ENCODE results near the gene ASRGL1. TPM values are rescaled to one million over a fixed set of nuclear protein-coding genes. Genes with fewer than 3 reads are reported as not detected.

The ASRGL1 gene
- total RNA-seq, 1 donor from 2014 or later, result 3.6 TPM

DNA sequence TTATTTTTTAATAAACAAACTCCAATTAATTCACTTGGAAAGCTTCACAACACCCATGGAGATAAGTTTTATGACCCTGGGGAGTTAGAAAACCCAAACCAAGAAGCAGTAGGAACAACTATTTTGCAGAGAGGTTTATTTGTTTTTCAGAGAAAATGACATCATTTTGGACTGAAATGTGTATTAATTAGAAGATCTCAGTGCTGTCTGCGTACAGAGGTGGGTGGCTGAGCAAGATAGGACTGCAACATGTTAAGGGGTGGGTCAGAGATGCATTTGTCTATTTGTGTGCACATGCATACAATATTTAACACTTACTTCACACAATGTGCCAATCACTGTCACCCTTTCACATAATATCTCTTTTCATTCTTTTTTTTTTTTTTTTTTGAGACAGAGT lies 82.7 kb downstream of the ASRGL1 start:
- DNase-seq, result no peak
- no peaks in the 10 kb centered on the region for H3K9me3 Mint-ChIP-seq
- no peak overlapping the region for H3K27ac Mint-ChIP-seq
- no peak overlapping the region for H3K4me3 Mint-ChIP-seq
- peaks cover 5% of the 10 kb centered on the region for H3K27me3 Mint-ChIP-seq
- H3K4me1 Mint-ChIP-seq, result peaks cover 5% of the 10 kb centered on the region
- H3K36me3 Mint-ChIP-seq (ENCODE audit: low read depth), result no peaks in the 10 kb centered on the region
- intact Hi-C loops (cut with micrococcal nuclease), result loop anchor here (10.0 kb wide), 2 partner anchors 255 to 465 kb away; partner anchors contain the start of genes LBHD1, SLC3A2, UBXN1 and UQCC3

DNA sequence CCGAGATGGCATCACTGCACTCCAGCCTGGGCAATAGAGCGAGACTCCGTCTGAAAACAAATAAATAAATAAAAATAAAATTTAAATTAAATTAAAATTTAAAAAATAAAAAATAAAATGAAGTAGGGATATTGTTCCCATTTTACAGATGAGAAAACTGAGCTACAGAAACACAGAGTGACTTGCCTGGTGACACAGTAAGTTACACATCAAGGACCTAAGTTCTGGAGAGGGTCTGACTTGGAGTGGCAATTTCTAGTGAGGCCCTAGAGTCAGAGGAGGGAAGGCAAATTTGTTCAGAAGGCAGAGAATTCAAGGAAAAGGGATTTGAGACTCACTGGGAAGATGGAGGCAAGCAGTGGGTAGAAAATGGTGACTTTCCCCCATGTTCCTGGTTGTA lies 83.6 kb downstream of the ASRGL1 start:
- Mint-ChIP-seq H3K9me3 (no peaks in the 10 kb centered on the region), H3K27me3 (peaks cover 5% of the 10 kb centered on the region), H3K4me1 (peaks cover 5% of the 10 kb centered on the region), H3K36me3 (ENCODE audit: low read depth) (no peaks in the 10 kb centered on the region), H3K27ac (no peak overlapping the region), H3K4me3 (no peak overlapping the region)
- no peak for DNase-seq
- intact Hi-C loops (cut with micrococcal nuclease), result loop anchor here (10.0 kb wide), 2 partner anchors 254 to 464 kb away; partner anchors contain the start of genes LBHD1, SLC3A2, UBXN1 and UQCC3

DNA sequence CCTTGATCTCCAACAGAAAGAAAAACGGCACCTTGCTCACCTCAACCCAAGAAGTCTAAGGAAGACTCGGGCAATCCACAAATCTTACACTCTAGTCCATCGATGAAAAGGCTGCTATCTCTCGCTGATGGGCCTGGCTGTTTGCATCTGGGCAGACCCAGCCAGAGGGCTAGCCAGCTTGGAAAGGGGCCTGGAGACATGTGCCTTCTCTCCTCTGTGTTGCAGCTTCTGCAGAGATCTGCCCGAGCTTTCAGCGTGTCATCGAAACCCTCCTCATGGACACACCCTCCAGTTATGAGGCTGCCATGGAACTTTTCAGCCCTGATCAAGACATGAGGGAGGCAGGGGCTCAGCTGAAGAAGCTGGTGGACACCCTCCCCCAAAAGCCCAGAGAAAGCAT lies 84.7 kb downstream of the ASRGL1 start:
- Mint-ChIP-seq H3K9me3 (no peaks in the 10 kb centered on the region), H3K27ac (no peak overlapping the region), H3K27me3 (peaks cover 5% of the 10 kb centered on the region), H3K4me1 (peaks cover 15% of the 10 kb centered on the region), H3K4me3 (no peak overlapping the region), H3K36me3 (ENCODE audit: low read depth) (no peaks in the 10 kb centered on the region)
- intact Hi-C loops (cut with micrococcal nuclease), result loop anchor here (10.0 kb wide), 2 partner anchors 253 to 463 kb away; partner anchors contain the start of genes LBHD1, SLC3A2, UBXN1 and UQCC3
- no peak for DNase-seq

DNA sequence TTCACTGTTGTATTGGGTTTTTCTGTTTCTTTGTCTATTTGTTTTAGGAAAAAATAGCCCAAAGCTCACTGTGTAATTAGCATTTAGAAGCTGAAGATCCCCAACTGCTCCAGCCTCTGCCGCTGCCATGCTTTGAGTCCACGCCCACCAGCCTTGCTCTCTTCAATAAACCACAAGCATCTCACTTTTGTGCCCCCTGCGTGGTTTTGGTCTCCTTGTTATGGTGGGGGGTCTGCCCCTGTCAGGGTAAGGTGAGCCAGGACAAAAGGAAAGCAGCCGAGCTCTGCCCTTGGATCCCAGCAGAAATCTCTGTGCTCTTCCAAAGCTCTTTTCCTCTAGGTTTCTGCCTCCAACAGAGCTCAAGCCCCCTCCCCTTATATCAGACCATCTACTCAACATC lies 85.8 kb downstream of the ASRGL1 start:
- Mint-ChIP-seq H3K4me1 (peaks cover 24% of the 10 kb centered on the region), H3K36me3 (ENCODE audit: low read depth) (no peaks in the 10 kb centered on the region), H3K27me3 (peaks cover 5% of the 10 kb centered on the region), H3K9me3 (no peaks in the 10 kb centered on the region), H3K4me3 (no peak overlapping the region), H3K27ac (no peak overlapping the region)
- intact Hi-C loops (cut with micrococcal nuclease), result loop anchor here (10.0 kb wide), 2 partner anchors 252 to 462 kb away; partner anchors contain the start of genes LBHD1, SLC3A2, UBXN1 and UQCC3
- DNase-seq, result no peak

DNA sequence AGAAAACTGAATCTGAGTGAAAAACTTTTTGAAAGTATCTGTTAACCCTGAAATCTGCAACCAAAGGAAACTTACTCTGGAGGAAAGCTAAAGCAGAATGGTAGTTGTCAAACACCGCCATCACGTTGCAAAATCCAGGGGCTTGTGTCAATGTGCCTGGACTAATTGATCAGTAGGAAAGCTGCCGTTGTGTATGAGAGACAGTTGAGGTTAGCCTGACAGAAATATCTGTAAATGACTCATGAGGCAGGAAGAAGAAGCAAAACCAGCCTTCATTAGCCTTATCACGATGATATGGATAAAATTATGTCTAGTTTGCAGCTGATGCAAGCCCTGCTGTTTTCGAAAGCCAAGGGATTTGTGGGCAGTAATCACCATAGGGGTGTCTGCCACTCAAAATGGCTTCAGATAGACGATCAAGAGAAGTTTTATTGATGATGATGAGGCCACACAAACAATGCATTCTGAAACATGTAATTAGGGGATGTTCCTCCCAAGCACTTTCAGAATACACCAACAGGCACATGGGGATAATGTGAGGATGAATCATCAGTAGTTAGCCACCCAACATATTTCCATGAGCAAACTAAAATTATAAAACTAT lies 90.5 kb downstream of the ASRGL1 start:
- peak overlapping the region; percentile 95 for H3K27ac Mint-ChIP-seq
- no peaks in the 10 kb centered on the region for H3K36me3 Mint-ChIP-seq (ENCODE audit: low read depth)
- H3K27me3 Mint-ChIP-seq, result peaks cover 5% of the 10 kb centered on the region
- H3K4me3 Mint-ChIP-seq, result peak overlapping the region; percentile 56
- H3K4me1 Mint-ChIP-seq, result peaks cover 48% of the 10 kb centered on the region
- intact Hi-C loops (cut with micrococcal nuclease), result loop anchor here (1.0 to 10.0 kb wide), 4 partner anchors 129 to 1255 kb away; partner anchors contain the start of genes LBHD1, RTN3, SLC3A2 and UBXN1
- peak; percentile 74 for DNase-seq
- no peaks in the 10 kb centered on the region for H3K9me3 Mint-ChIP-seq

DNA sequence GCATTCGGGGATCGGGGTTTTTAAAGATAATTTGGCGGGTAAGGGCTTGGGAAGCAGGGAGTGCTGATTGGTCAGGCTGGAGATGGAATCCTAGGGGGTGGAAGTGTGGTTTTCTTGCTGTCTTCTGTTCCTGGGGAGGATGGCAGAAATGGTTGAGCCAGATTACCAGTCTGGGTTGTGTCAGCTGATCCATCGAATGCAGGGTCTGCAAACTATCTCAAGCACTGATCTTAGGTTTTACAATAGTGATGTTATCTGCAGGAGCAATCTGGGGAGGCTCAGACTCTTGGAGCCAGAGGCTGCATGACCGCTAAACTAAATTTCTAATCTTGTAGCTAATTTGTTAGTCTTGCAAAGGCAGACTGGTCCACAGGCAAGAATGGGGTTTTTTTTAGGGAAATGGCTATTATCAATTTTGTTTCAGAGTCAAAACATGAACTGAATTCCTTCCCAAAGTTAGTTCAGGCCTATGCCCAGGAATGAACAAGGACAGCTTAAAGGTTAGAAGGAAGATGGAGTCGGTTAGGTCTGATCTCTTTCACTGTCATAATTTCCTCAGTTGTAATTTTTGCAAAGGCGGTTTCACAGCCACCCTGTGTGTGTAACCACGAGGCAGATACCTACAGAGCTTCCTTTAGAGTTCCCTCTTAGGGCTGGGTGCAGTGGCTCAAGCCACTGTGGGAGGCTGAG lies 91.8 kb downstream of the ASRGL1 start:
- Mint-ChIP-seq H3K9me3 (no peaks in the 10 kb centered on the region), H3K27me3 (no peaks in the 10 kb centered on the region), H3K4me3 (no peak overlapping the region), H3K4me1 (peaks cover 53% of the 10 kb centered on the region), H3K36me3 (ENCODE audit: low read depth) (no peaks in the 10 kb centered on the region), H3K27ac (peak overlapping the region; percentile 95)
- DNase-seq, result no peak
- intact Hi-C loops (cut with micrococcal nuclease), result loop anchor here (5.0 to 10.0 kb wide), 3 partner anchors 246 to 1253 kb away; partner anchors contain the start of genes LBHD1, RTN3, SLC3A2 and UBXN1

DNA sequence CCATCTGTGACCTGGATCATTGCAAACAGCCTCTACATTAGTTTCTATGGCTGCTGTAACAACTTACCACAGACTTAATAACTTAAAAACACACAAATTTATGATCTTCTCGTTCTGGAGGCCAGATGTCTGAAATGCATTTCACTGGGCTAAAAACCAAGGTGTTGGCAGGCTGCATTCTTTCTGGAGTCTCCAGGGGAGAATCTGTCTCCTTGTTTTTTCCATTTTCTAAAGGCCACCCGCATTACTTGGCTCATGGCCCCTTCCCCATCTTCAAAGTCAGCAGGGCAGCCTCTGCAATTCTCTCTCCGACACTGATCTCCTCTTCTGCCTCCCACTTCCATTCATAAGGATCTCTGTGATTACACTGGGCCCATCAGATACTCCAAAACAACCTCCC lies 93.2 kb downstream of the ASRGL1 start:
- Mint-ChIP-seq H3K4me3 (no peak overlapping the region), H3K36me3 (ENCODE audit: low read depth) (no peaks in the 10 kb centered on the region), H3K27ac (no peak overlapping the region), H3K9me3 (no peaks in the 10 kb centered on the region), H3K27me3 (no peaks in the 10 kb centered on the region), H3K4me1 (peaks cover 52% of the 10 kb centered on the region)
- intact Hi-C loops (cut with micrococcal nuclease), result no loop called here
- no peak for DNase-seq

- DNase-seq, result no peak
- Mint-ChIP-seq H3K36me3 (ENCODE audit: low read depth) (no peaks in the 10 kb centered on the region), H3K27ac (no peak overlapping the region), H3K4me1 (peaks cover 54% of the 10 kb centered on the region), H3K9me3 (no peaks in the 10 kb centered on the region), H3K4me3 (no peak overlapping the region), H3K27me3 (no peaks in the 10 kb centered on the region)
- intact Hi-C loops (cut with micrococcal nuclease), result no loop called here
Measured at GRCh38 chr11:62431171-62431901, 94.1 kb downstream of the ASRGL1 start.

DNA sequence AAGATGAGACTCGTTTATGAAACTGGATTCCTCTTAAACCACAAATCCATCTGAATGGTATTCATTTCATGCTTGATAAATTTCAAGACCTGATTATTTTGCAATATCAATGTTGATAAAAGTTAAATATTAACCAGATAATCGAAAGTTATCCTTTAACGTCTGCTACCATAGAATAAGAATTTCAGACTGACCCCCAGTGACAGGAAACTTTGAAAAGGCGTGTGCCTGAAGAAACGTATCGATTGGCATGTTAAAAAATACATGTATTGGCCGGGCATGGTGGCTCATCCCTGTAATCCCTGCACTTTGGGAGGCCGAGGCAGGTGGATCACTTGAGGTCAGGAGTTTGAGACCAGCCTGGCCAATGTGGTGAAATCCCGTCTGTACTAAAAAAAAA lies 95.4 kb downstream of the ASRGL1 start:
- Mint-ChIP-seq H3K36me3 (ENCODE audit: low read depth) (no peaks in the 10 kb centered on the region), H3K9me3 (no peaks in the 10 kb centered on the region), H3K4me3 (no peak overlapping the region), H3K4me1 (peaks cover 42% of the 10 kb centered on the region), H3K27ac (no peak overlapping the region), H3K27me3 (no peaks in the 10 kb centered on the region)
- intact Hi-C loops (cut with micrococcal nuclease), result no loop called here
- no peak for DNase-seq

- Mint-ChIP-seq H3K4me1 (peaks cover 37% of the 10 kb centered on the region), H3K27me3 (no peaks in the 10 kb centered on the region), H3K36me3 (ENCODE audit: low read depth) (no peaks in the 10 kb centered on the region), H3K9me3 (no peaks in the 10 kb centered on the region), H3K4me3 (no peak overlapping the region), H3K27ac (no peak overlapping the region)
- intact Hi-C loops (cut with micrococcal nuclease), result no loop called here
- no peak for DNase-seq
Measured at GRCh38 chr11:62433141-62433903, 96.1 kb downstream of the ASRGL1 start.

DNA sequence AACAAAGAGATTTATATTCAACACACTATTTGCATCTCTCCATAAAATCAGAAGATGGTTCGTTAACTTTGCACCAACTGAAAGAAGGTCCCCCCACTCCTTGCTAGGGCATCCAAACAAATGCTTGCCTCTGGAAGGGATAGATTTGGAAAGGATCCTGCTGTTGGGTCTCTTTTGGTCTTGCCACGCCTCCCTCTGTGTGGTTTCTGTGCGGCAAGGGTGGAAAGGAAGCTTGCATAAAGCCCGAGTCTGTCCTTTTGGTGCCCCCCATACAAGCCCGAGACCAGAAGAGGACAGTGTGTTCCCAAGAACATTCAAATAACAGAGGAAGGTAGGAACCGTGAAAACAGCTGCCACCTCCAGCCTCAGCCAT lies 96.6 kb downstream of the ASRGL1 start:
- Mint-ChIP-seq H3K9me3 (no peaks in the 10 kb centered on the region), H3K4me3 (no peak overlapping the region), H3K27ac (no peak overlapping the region), H3K27me3 (no peaks in the 10 kb centered on the region), H3K36me3 (ENCODE audit: low read depth) (no peaks in the 10 kb centered on the region), H3K4me1 (peaks cover 33% of the 10 kb centered on the region)
- DNase-seq, result no peak
- intact Hi-C loops (cut with micrococcal nuclease), result no loop called here

GRCh38 chr11:62435846-62436660 lies 98.8 kb downstream of the ASRGL1 start:
- no peak overlapping the region for H3K27ac Mint-ChIP-seq
- no peaks in the 10 kb centered on the region for H3K36me3 Mint-ChIP-seq (ENCODE audit: low read depth)
- no peaks in the 10 kb centered on the region for H3K27me3 Mint-ChIP-seq
- no peak overlapping the region for H3K4me3 Mint-ChIP-seq
- intact Hi-C loops (cut with micrococcal nuclease), result no loop called here
- DNase-seq, result no peak
- H3K9me3 Mint-ChIP-seq, result no peaks in the 10 kb centered on the region
- H3K4me1 Mint-ChIP-seq, result peaks cover 21% of the 10 kb centered on the region

DNA sequence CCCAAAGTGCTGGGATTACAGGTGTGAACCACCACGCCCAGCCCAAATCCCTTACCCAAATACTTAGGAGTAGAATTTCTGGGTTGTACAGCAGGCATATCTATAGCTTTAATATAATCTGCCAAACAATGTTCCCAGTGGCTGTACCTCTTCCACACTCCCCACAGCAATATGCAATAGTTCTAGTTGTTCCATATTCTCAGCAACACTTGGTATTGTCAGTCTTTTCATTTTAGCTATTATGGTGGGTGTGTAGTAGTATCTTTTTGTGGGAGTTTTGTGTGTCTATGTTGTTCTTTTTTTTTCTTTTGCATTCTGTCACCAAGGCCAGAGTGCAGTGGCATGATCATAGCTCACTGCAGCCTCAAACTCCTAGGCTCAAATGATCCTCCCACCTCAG lies 100.4 kb downstream of the ASRGL1 start:
- peaks cover 17% of the 10 kb centered on the region for H3K4me1 Mint-ChIP-seq
- no peak overlapping the region for H3K27ac Mint-ChIP-seq
- intact Hi-C loops (cut with micrococcal nuclease), result no loop called here
- no peaks in the 10 kb centered on the region for H3K36me3 Mint-ChIP-seq (ENCODE audit: low read depth)
- H3K9me3 Mint-ChIP-seq, result no peaks in the 10 kb centered on the region
- no peaks in the 10 kb centered on the region for H3K27me3 Mint-ChIP-seq
- H3K4me3 Mint-ChIP-seq, result no peak overlapping the region
- DNase-seq, result no peak
